ENCODE results near the gene UTP11. TPM values are rescaled to one million over a fixed set of nuclear protein-coding genes. Genes with fewer than 3 reads are reported as not detected.

UTP11 gene
- total RNA-seq, 4 donors from 2014 or later = 36.1 to 43.9 (median 39.4) TPM

DNA sequence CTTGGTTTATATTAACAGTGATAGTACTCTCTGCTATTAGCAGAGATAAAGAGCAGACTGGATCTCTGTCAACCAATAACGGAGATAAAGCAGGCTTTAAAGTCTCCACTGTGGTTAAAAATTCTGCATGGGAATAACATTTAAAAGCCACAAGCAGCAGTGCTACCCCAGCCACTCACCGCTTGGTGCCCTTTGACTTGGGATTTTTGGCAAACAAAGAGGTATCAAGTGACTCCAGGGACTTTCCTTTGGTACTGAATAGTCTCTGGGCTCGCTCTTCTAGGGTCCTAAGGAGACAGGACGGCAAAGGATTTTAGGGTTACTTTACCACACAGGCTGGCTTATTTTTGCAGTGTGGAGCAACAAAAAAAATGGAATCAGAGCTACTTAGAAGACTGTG, 34.0 kb upstream of the UTP11 start:
- peaks cover 52 to 76% of the 10 kb centered on the region in 2 donors for H3K36me3 ChIP-seq
- H3K9me3 ChIP-seq = no peaks in the 10 kb centered on the region
- H3K27me3 ChIP-seq = no peaks in the 10 kb centered on the region
- DNase-seq = no peak
- no peak overlapping the region for H3K4me3 ChIP-seq (replicated peaks in 1 of 3)
- TF ChIP-seq, protein P1, sequence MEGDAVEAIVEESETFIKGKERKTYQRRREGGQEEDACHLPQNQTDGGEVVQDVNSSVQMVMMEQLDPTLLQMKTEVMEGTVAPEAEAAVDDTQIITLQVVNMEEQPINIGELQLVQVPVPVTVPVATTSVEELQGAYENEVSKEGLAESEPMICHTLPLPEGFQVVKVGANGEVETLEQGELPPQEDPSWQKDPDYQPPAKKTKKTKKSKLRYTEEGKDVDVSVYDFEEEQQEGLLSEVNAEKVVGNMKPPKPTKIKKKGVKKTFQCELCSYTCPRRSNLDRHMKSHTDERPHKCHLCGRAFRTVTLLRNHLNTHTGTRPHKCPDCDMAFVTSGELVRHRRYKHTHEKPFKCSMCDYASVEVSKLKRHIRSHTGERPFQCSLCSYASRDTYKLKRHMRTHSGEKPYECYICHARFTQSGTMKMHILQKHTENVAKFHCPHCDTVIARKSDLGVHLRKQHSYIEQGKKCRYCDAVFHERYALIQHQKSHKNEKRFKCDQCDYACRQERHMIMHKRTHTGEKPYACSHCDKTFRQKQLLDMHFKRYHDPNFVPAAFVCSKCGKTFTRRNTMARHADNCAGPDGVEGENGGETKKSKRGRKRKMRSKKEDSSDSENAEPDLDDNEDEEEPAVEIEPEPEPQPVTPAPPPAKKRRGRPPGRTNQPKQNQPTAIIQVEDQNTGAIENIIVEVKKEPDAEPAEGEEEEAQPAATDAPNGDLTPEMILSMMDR (IDR thresholded peaks at IDR 0.05) = no peak
- TF ChIP-seq POLR2A (IDR thresholded peaks at IDR 0.05) = no peak
- intact Hi-C loops (cut with DNase I) = no loop called here
- H3K27ac ChIP-seq = no peak overlapping the region
- H3K4me1 ChIP-seq = no peaks in the 10 kb centered on the region
- 96 to 98% methylated on average over 4 of the region's 4 CpGs for WGBS, 2 donors

DNA sequence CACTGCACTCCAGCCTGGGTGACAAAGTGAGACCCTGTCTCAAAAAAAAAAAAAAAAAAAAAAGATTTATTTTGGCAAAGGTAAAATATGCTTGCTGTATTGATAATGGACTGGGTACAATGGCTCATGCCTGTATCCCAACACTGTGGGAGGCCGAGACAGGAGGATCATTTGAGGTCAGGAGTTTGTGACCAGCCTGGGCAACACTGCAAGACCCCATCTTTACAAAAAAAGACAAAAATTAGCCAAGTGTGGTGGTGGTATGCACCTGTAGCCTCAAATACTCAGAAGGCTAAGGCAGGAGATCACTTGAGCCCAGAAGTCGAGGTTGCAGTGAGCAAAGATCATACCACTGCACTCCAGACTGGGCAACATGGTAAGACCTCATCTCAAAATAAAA, 29.0 kb upstream of the UTP11 start:
- no peak overlapping the region for H3K27ac ChIP-seq
- H3K4me3 ChIP-seq (replicated peaks in 1 of 3) = no peak overlapping the region
- intact Hi-C loops (cut with DNase I) = no loop called here
- no peak for TF ChIP-seq POLR2A (IDR thresholded peaks at IDR 0.05)
- TF ChIP-seq, protein P1 (IDR thresholded peaks at IDR 0.05) = no peak
- H3K4me1 ChIP-seq = peaks cover under 1 to 4% of the 10 kb centered on the region in 2 donors
- peaks cover 75 to 84% of the 10 kb centered on the region in 2 donors for H3K36me3 ChIP-seq
- WGBS, 2 donors = 94% methylated on average over 2 of the region's 2 CpGs
- H3K9me3 ChIP-seq = no peaks in the 10 kb centered on the region
- DNase-seq = no peak
- H3K27me3 ChIP-seq = no peaks in the 10 kb centered on the region

DNA sequence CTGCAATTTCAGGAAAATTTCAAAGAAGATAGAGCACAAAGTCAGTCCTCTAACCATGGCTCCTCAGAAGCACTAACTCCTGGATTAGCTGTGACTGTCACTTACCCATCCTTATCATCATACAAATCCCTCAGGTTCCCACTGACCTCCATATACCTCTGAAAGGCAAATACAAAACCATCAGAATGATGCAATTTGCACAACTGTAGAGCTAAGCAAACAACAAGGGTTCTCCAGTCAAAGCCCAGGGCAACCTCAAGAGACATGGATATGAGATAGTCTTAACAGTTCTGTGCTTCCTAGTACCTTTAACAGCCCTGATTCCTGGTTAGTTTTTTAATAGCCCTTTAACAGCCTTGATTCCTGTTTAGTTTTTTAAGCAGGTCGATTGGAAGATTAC, 24.9 kb upstream of the UTP11 start:
- TF ChIP-seq, protein P1 (IDR thresholded peaks at IDR 0.05) = no peak
- no peak for TF ChIP-seq POLR2A (IDR thresholded peaks at IDR 0.05)
- no peaks in the 10 kb centered on the region for H3K27me3 ChIP-seq
- 41 to 50% methylated on average over 1 of the region's 1 CpG for WGBS, 2 donors
- intact Hi-C loops (cut with DNase I) = no loop called here
- H3K36me3 ChIP-seq = peaks cover 39 to 47% of the 10 kb centered on the region in 2 donors
- H3K4me1 ChIP-seq = peaks cover 6 to 11% of the 10 kb centered on the region in 2 donors
- no peak overlapping the region for H3K4me3 ChIP-seq (replicated peaks in 1 of 3)
- DNase-seq = no peak
- no peaks in the 10 kb centered on the region for H3K9me3 ChIP-seq
- H3K27ac ChIP-seq = no peak overlapping the region

DNA sequence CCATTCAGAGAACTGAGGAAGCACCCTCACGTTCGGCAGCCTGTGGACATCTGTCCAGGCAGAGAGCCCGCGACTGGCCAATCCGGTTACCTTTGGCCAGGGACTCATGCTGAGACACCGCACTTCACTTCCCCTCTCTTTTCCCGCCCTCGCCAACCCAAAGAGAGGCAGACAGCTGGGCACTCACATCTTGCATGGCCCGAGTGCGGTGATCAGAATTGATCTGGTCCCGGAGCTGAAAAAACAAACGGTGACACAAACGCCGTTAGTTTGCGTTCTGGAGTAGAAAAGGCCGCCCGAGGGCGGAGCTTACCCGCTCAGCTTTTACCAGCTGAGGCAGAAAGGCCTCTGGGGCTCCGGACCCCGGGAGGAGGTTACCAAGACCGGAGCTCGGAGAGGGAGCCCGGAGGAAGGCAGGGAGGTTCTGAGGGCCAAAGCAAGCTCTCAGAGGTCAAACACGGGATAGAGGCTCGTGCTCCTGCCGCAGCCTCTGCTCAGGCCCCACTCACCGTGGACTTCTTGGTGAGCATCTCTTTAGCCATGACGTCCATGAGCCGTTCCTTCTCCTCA, 23.1 kb upstream of the UTP11 start:
- DNase-seq = peak in 1 of 2 donors; percentile 40
- Histone ChIP-seq H3K27ac (peak overlapping the region; percentile 35 to 40 (median 36)), H3K27me3 (no peaks in the 10 kb centered on the region), H3K9me3 (no peaks in the 10 kb centered on the region), H3K4me1 (peaks cover 6 to 11% of the 10 kb centered on the region in 2 donors), H3K36me3 (peaks cover 28 to 31% of the 10 kb centered on the region in 2 donors), H3K4me3 (replicated peaks in 1 of 3) (peak overlapping the region; percentile 54 to 80 (median 58))
- TF ChIP-seq POLR2A (IDR thresholded peaks at IDR 0.05) = no peak
- TF ChIP-seq, protein P1 (IDR thresholded peaks at IDR 0.05) = no peak
- 0 to 1% methylated on average over 12 to 30 of the region's 30 CpGs for WGBS, 2 donors
- intact Hi-C loops (cut with DNase I) = no loop called here

DNA sequence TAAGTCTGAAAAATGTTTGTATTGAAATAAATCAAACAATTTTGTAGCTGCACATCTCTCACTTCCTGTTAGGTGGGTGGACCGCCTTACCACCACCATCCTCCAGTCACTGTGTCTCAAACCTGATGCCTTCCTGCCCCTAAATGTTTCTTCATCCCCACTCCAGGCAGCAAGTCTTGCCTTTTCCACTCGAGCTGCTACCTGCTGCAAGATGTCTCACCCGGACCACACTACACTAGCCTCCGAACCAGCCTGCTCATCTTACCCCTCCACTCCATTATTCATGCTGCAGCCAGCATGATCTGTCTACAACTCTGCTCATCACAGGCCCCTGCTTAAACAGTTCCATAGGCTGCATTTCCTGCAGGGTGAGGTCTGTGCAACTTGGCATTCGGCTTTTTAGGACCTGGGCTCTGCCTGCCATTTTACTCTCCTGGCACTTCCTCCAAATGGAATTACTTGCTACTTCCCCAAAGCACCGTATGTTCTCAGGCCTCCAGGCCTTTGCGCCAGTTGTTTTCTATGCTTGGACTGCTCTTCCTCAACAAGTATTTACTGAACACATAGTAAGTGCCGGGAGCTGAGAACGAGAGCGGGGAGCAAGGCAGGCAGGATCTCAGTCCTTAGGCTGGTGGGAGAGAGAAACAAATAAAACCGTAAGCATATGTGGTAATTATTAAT, 17.5 kb upstream of the UTP11 start:
- peaks cover 12 to 33% of the 10 kb centered on the region in 2 donors for H3K4me1 ChIP-seq
- no peaks in the 10 kb centered on the region for H3K9me3 ChIP-seq
- 75 to 86% methylated on average over 11 of the region's 11 CpGs for WGBS, 2 donors
- no peak overlapping the region for H3K27ac ChIP-seq
- TF ChIP-seq, protein P1 (IDR thresholded peaks at IDR 0.05) = no peak
- TF ChIP-seq POLR2A (IDR thresholded peaks at IDR 0.05) = no peak
- no peak overlapping the region for H3K4me3 ChIP-seq (replicated peaks in 1 of 3)
- no peaks in the 10 kb centered on the region for H3K36me3 ChIP-seq
- no peak for DNase-seq
- H3K27me3 ChIP-seq = no peaks in the 10 kb centered on the region
- intact Hi-C loops (cut with DNase I) = no loop called here

Data from thyroid gland (tissue), 4 donors.